ENCODE results near the gene INPPL1. TPM values are rescaled to one million over a fixed set of nuclear protein-coding genes. Genes with fewer than 3 reads are reported as not detected.

Gene INPPL1
- total and polyA plus RNA-seq, 2 of the 13 experiments (the other 11 are each of a cell fraction or from before 2014, with no cell fraction given) = 29.1 to 66.9 TPM

GRCh38 chr11:72191961-72192381, 32.6 kb upstream of the INPPL1 start, which contains the start of gene FOLR1:
FOLR1 (plus strand) TSS chr11:72192140; CDS start chr11:72192174, 34 bp downstream.
- FAIRE-seq = no peak

More at GRCh38 chr11:72191961-72192381, 32.6 kb upstream of the INPPL1 start, which contains the start of gene FOLR1:
- H3K9ac ChIP-seq (ENCODE audit: insufficient read depth, low read depth, low read length) = no peak within 1 kb of the TSS
- H3K9me3 ChIP-seq (ENCODE audit: low read length) = no peaks in the 10 kb centered on the region
- WGBS (ENCODE audit: low lambda C conversion rate) = 17% methylated on average over 3 of the region's 5 CpGs
- TF ChIP-seq FOXK1 (CRISPR knock-in tag; IDR thresholded peaks at IDR 0.05; ENCODE audit: borderline replicate concordance, low read depth) (no peak), HOXA9 (CRISPR knock-in tag; IDR thresholded peaks at IDR 0.05; ENCODE audit: borderline replicate concordance) (no peak), ZXDC (CRISPR knock-in tag; IDR thresholded peaks at IDR 0.05) (no peak), GMEB1 (CRISPR knock-in tag; IDR thresholded peaks at IDR 0.05; ENCODE audit: borderline replicate concordance) (no peak)
- CTCF ChIA-PET (ENCODE audit: low intra/inter-chr PET ratio, low total read pairs) = no interaction called here
- no peak for DNase-seq (ENCODE audit: low spot score)
- no peak within 1 kb of the TSS for H2AFZ ChIP-seq (ENCODE audit: low read length)
- POLR2A ChIA-PET = no interaction called here
- H4K20me1 ChIP-seq (ENCODE audit: insufficient read depth, low read length) = no peaks in the 10 kb centered on the region
- intact Hi-C loops (cut with micrococcal nuclease; ENCODE audit: unreplicated experiment) = no loop called here
- H3K4me1 ChIP-seq (ENCODE audit: insufficient read depth, low read length) = 0 out of 2 replicates have a peak, but pooled peaks cover 7% of the 10 kb centered on the region
- H3K27ac ChIP-seq (ENCODE audit: extremely low read length, insufficient read depth, low read length) = no peak within 1 kb of the TSS
- no peaks in the 10 kb centered on the region for H3K36me3 ChIP-seq (replicated peaks in 1 of 2; ENCODE audit: control insufficient read depth in 1 of 2, insufficient read depth in 2 of 2, low read length in 2 of 2)
- no peak for ATAC-seq
- H3K79me2 ChIP-seq (ENCODE audit: insufficient read depth, low read length) = no peaks in the 10 kb centered on the region
- no peak within 1 kb of the TSS for H3K4me2 ChIP-seq (ENCODE audit: low read depth, low read length)
- no peak within 1 kb of the TSS for H3K4me3 ChIP-seq (replicated peaks in 1 of 3; ENCODE audit: insufficient read depth in 1 of 3, low read depth in 2 of 3, low read length in 3 of 3)
- H3K27me3 ChIP-seq (ENCODE audit: control insufficient read depth in 1 of 2, insufficient read depth in 2 of 2, low read length in 2 of 2) = 0 out of 5 replicates have a peak, but pooled peaks cover 0 to 6% of the 10 kb centered on the region in 2 experiments
- in situ Hi-C loops (cut with HindIII; ENCODE audit: extremely low pct_ligation_motif_present, low pct_unique_long_range_greater_than_20kb) = no loop called here
- no TSS peak for BruUV-seq (replicated peaks)
